ENCODE measurements around the gene HOPX. TPM values are rescaled to one million over a fixed set of nuclear protein-coding genes. Genes with fewer than 3 reads are reported as not detected.

Gene HOPX
- total and polyA plus RNA-seq, 4 experiments from 2014 or later, result 16.9 to 163 (median 73.6) TPM

DNA sequence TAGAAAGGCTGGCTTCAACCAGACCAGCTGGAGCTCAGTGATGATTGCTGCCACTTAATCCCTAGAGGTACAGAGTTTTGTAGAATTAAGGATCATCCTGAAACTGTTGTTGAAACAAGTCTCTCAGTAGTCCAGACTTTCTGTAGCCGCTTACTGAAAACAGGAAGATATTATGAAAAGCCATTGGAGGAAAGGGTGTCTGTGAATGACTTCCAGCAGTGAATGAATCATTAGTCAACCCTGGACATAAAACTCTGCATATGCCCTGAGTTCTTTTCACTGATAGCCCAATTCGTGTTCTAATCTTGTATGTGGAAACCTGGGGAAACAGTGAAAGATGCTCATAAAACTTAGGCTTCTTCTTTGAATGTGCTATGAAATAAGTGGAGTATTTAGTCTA, 14.8 kb downstream of the HOPX start:
- H3K9me3 ChIP-seq (ENCODE audit: control insufficient read depth in 1 of 2, low read length in 2 of 2), result no peaks in the 10 kb centered on the region
- Mint-ChIP-seq H3K4me3 (no peak overlapping the region), H3K27me3 (peaks cover 6 to 15% of the 10 kb centered on the region in 2 donors), H3K4me1 (no peaks in the 10 kb centered on the region), H3K9me3 (peaks cover 0 to 12% (median 8%) of the 10 kb centered on the region in 8 donors), H3K36me3 (no peaks in the 10 kb centered on the region), H3K27ac (no peak overlapping the region)
- intact Hi-C loops (cut with micrococcal nuclease), result no loop called here
- no peaks in the 10 kb centered on the region for H3K4me1 ChIP-seq (ENCODE audit: insufficient read depth, low read length)
- H3K36me3 ChIP-seq (ENCODE audit: insufficient read depth, low read length), result no peaks in the 10 kb centered on the region
- H3K27ac ChIP-seq (ENCODE audit: low read depth, low read length), result no peak overlapping the region
- no peak overlapping the region for H3K4me3 ChIP-seq (ENCODE audit: low read length in 2 of 2)
- no peaks in the 10 kb centered on the region for H3K27me3 ChIP-seq (ENCODE audit: insufficient read depth, low read length)
- ChIA-PET POLR2A (ENCODE audit: partially characterized antibody) (no interaction called here), CTCF (ENCODE audit: partially characterized antibody) (no interaction called here)
- no peak for DNase-seq

- H3K27ac ChIP-seq (ENCODE audit: low read depth, low read length), result no peak overlapping the region
- Mint-ChIP-seq H3K4me3 (no peak overlapping the region), H3K4me1 (no peaks in the 10 kb centered on the region), H3K36me3 (no peaks in the 10 kb centered on the region), H3K9me3 (peaks cover 0 to 12% (median 8%) of the 10 kb centered on the region in 8 donors), H3K27me3 (peaks cover 6 to 15% of the 10 kb centered on the region in 2 donors), H3K27ac (no peak overlapping the region)
- H3K27me3 ChIP-seq (ENCODE audit: insufficient read depth, low read length), result no peaks in the 10 kb centered on the region
- intact Hi-C loops (cut with micrococcal nuclease), result no loop called here
- no peaks in the 10 kb centered on the region for H3K4me1 ChIP-seq (ENCODE audit: insufficient read depth, low read length)
- H3K9me3 ChIP-seq (ENCODE audit: control insufficient read depth in 1 of 2, low read length in 2 of 2), result no peaks in the 10 kb centered on the region
- ChIA-PET CTCF (ENCODE audit: partially characterized antibody) (no interaction called here), POLR2A (ENCODE audit: partially characterized antibody) (no interaction called here)
- no peaks in the 10 kb centered on the region for H3K36me3 ChIP-seq (ENCODE audit: insufficient read depth, low read length)
- DNase-seq, result no peak
- H3K4me3 ChIP-seq (ENCODE audit: low read length in 2 of 2), result no peak overlapping the region
These were observed 15.3 kb downstream of the HOPX start for GRCh38 chr4:56665781-56666180.

GRCh38 chr4:56662782-56663468, 18.2 kb downstream of the HOPX start:
- H3K27me3 Mint-ChIP-seq, result peaks cover 8 to 22% of the 10 kb centered on the region in 2 donors
- H3K36me3 Mint-ChIP-seq, result no peaks in the 10 kb centered on the region
- H3K9me3 ChIP-seq (ENCODE audit: control insufficient read depth in 1 of 2, low read length in 2 of 2), result no peaks in the 10 kb centered on the region
- POLR2A ChIA-PET (ENCODE audit: partially characterized antibody), result no interaction called here
- H3K27ac ChIP-seq (ENCODE audit: low read depth, low read length), result no peak overlapping the region
- H3K9me3 Mint-ChIP-seq, result peaks cover 0 to under 1% (median 0%) of the 10 kb centered on the region in 8 donors
- CTCF ChIA-PET (ENCODE audit: partially characterized antibody), result no interaction called here
- no peak for DNase-seq
- H3K4me3 ChIP-seq (ENCODE audit: low read length in 2 of 2), result no peak overlapping the region
- H3K27me3 ChIP-seq (ENCODE audit: insufficient read depth, low read length), result no peaks in the 10 kb centered on the region
- H3K36me3 ChIP-seq (ENCODE audit: insufficient read depth, low read length), result no peaks in the 10 kb centered on the region
- H3K27ac Mint-ChIP-seq, result no peak overlapping the region
- no peaks in the 10 kb centered on the region for H3K4me1 ChIP-seq (ENCODE audit: insufficient read depth, low read length)
- intact Hi-C loops (cut with micrococcal nuclease), result no loop called here
- peaks cover 0 to 13% (median 3%) of the 10 kb centered on the region in 4 donors for H3K4me1 Mint-ChIP-seq
- no peak overlapping the region for H3K4me3 Mint-ChIP-seq

GRCh38 chr4:56659946-56660345, 21.1 kb downstream of the HOPX start:
- Histone ChIP-seq H3K27me3 (ENCODE audit: insufficient read depth, low read length) (peaks cover 5% of the 10 kb centered on the region), H3K4me1 (ENCODE audit: insufficient read depth, low read length) (peaks cover 19% of the 10 kb centered on the region), H3K27ac (ENCODE audit: low read depth, low read length) (no peak overlapping the region), H3K36me3 (ENCODE audit: insufficient read depth, low read length) (no peaks in the 10 kb centered on the region), H3K9me3 (ENCODE audit: control insufficient read depth in 1 of 2, low read length in 2 of 2) (no peaks in the 10 kb centered on the region), H3K4me3 (ENCODE audit: low read length in 2 of 2) (no peak overlapping the region)
- Mint-ChIP-seq H3K27ac (no peak overlapping the region), H3K4me3 (no peak overlapping the region), H3K9me3 (no peaks in the 10 kb centered on the region), H3K27me3 (peaks cover 9 to 20% of the 10 kb centered on the region in 2 donors), H3K36me3 (peaks cover 0 to 3% of the 10 kb centered on the region in 2 donors), H3K4me1 (peaks cover 10 to 33% (median 20%) of the 10 kb centered on the region in 4 donors)
- ChIA-PET CTCF (ENCODE audit: partially characterized antibody) (interaction anchor here (1.4 to 2.3 kb wide), 2 partner anchors 116 to 177 kb away, joined by 3 to 7 read pairs; no protein-coding TSS in a partner anchor), POLR2A (ENCODE audit: partially characterized antibody) (no interaction called here)
- DNase-seq, result no peak
- intact Hi-C loops (cut with micrococcal nuclease), result loop anchor here (5.0 to 10.0 kb wide), 2 partner anchors 85 to 142 kb away; no protein-coding TSS in a partner anchor

DNA sequence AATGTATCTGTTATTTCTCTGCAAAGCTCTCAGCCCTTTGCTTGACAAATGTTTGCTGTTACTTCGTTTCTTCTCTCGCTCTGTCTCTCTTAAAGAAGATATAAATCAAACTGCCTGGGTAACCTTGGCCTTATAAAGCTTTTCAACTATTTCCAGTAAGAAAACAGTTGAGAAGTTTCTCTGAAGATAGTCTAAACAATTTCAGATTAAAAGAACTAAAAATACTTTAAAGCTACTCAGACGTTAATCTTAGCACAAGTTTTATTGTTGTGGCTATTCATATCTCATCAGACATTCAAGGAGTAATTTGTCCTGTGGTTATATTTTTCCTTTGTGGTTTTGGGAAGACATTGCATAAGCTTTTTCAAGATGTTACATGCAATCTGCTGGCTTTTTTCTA, 22.6 kb downstream of the HOPX start:
- Mint-ChIP-seq H3K27me3 (peaks cover 7 to 16% of the 10 kb centered on the region in 2 donors), H3K4me3 (no peak overlapping the region), H3K9me3 (no peaks in the 10 kb centered on the region), H3K27ac (peak overlapping the region in 2 of 7 donors; percentile 34 to 45), H3K4me1 (peaks cover 24 to 47% (median 34%) of the 10 kb centered on the region in 4 donors), H3K36me3 (peaks cover 0 to 3% of the 10 kb centered on the region in 2 donors)
- Histone ChIP-seq H3K27me3 (ENCODE audit: insufficient read depth, low read length) (peaks cover 5% of the 10 kb centered on the region), H3K4me1 (ENCODE audit: insufficient read depth, low read length) (peaks cover 33% of the 10 kb centered on the region), H3K4me3 (ENCODE audit: low read length in 2 of 2) (no peak overlapping the region), H3K27ac (ENCODE audit: low read depth, low read length) (no peak overlapping the region), H3K9me3 (ENCODE audit: control insufficient read depth in 1 of 2, low read length in 2 of 2) (no peaks in the 10 kb centered on the region), H3K36me3 (ENCODE audit: insufficient read depth, low read length) (no peaks in the 10 kb centered on the region)
- CTCF ChIA-PET (ENCODE audit: partially characterized antibody), result interaction anchor here (0.6 to 2.3 kb wide), 5 partner anchors 11 to 181 kb away, joined by 3 to 7 read pairs (median 3); no protein-coding TSS in a partner anchor
- POLR2A ChIA-PET (ENCODE audit: partially characterized antibody), result interaction anchor here (0.8 to 1.4 kb wide), 2 partner anchors 12 to 223 kb away, joined by 3 to 4 read pairs; partner anchors contain the start of gene PAICS
- no peak for DNase-seq
- intact Hi-C loops (cut with micrococcal nuclease), result loop anchor here (5.0 to 10.0 kb wide), 2 partner anchors 84 to 144 kb away; no protein-coding TSS in a partner anchor

GRCh38 chr4:56657818-56658217, 23.3 kb downstream of the HOPX start:
- no peaks in the 10 kb centered on the region for H3K9me3 Mint-ChIP-seq
- H3K27me3 Mint-ChIP-seq, result peaks cover 7 to 14% of the 10 kb centered on the region in 2 donors
- no peaks in the 10 kb centered on the region for H3K36me3 ChIP-seq (ENCODE audit: insufficient read depth, low read length)
- H3K27me3 ChIP-seq (ENCODE audit: insufficient read depth, low read length), result peaks cover 5% of the 10 kb centered on the region
- ChIA-PET CTCF (ENCODE audit: partially characterized antibody) (interaction anchor here (1.1 to 2.3 kb wide), 3 partner anchors 10 to 179 kb away, joined by 3 to 7 read pairs (median 3); no protein-coding TSS in a partner anchor), POLR2A (ENCODE audit: partially characterized antibody) (interaction anchor here (1.4 kb wide), 1 partner anchor 11 kb away, joined by 3 read pairs; no protein-coding TSS in a partner anchor)
- peak overlapping the region in 5 of 8 donors; percentile 17 to 90 (median 85) for H3K4me3 Mint-ChIP-seq
- peak overlapping the region; percentile 45 to 94 (median 54) for H3K27ac Mint-ChIP-seq
- H3K36me3 Mint-ChIP-seq, result peaks cover 0 to 5% of the 10 kb centered on the region in 2 donors
- no peak for DNase-seq
- no peaks in the 10 kb centered on the region for H3K9me3 ChIP-seq (ENCODE audit: control insufficient read depth in 1 of 2, low read length in 2 of 2)
- intact Hi-C loops (cut with micrococcal nuclease), result loop anchor here (5.0 to 10.0 kb wide), 2 partner anchors 83 to 144 kb away; no protein-coding TSS in a partner anchor
- H3K4me3 ChIP-seq (ENCODE audit: low read length in 2 of 2), result no peak overlapping the region
- H3K4me1 Mint-ChIP-seq, result peaks cover 27 to 52% (median 39%) of the 10 kb centered on the region in 4 donors
- peaks cover 39% of the 10 kb centered on the region for H3K4me1 ChIP-seq (ENCODE audit: insufficient read depth, low read length)
- no peak overlapping the region for H3K27ac ChIP-seq (ENCODE audit: low read depth, low read length)

GRCh38 chr4:56657128-56657527, 24.0 kb downstream of the HOPX start:
- H3K4me3 ChIP-seq (ENCODE audit: low read length in 2 of 2), result no peak overlapping the region
- H3K4me1 ChIP-seq (ENCODE audit: insufficient read depth, low read length), result peaks cover 45% of the 10 kb centered on the region
- no peak overlapping the region for H3K27ac ChIP-seq (ENCODE audit: low read depth, low read length)
- peaks cover 7 to 13% of the 10 kb centered on the region in 2 donors for H3K27me3 Mint-ChIP-seq
- H3K36me3 ChIP-seq (ENCODE audit: insufficient read depth, low read length), result no peaks in the 10 kb centered on the region
- H3K9me3 ChIP-seq (ENCODE audit: control insufficient read depth in 1 of 2, low read length in 2 of 2), result no peaks in the 10 kb centered on the region
- H3K27me3 ChIP-seq (ENCODE audit: insufficient read depth, low read length), result peaks cover 5% of the 10 kb centered on the region
- intact Hi-C loops (cut with micrococcal nuclease), result loop anchor here (5.0 to 10.0 kb wide), 2 partner anchors 82 to 145 kb away; no protein-coding TSS in a partner anchor
- CTCF ChIA-PET (ENCODE audit: partially characterized antibody), result no interaction called here
- peaks cover 29 to 59% (median 44%) of the 10 kb centered on the region in 4 donors for H3K4me1 Mint-ChIP-seq
- H3K4me3 Mint-ChIP-seq, result peak overlapping the region; percentile 81 to 90 (median 86)
- no peak for DNase-seq
- POLR2A ChIA-PET (ENCODE audit: partially characterized antibody), result interaction anchor here (1.4 kb wide), 1 partner anchor 11 kb away, joined by 3 read pairs; no protein-coding TSS in a partner anchor
- peak overlapping the region in 6 of 7 donors; percentile 52 to 94 (median 82) for H3K27ac Mint-ChIP-seq
- H3K36me3 Mint-ChIP-seq, result peaks cover 0 to 5% of the 10 kb centered on the region in 2 donors
- no peaks in the 10 kb centered on the region for H3K9me3 Mint-ChIP-seq
